ENCODE results near the gene PDE11A. TPM values are rescaled to one million over a fixed set of nuclear protein-coding genes. Genes with fewer than 3 reads are reported as not detected.

Gene PDE11A
- total RNA-seq, 1 donor from 2014 or later = not detected

DNA sequence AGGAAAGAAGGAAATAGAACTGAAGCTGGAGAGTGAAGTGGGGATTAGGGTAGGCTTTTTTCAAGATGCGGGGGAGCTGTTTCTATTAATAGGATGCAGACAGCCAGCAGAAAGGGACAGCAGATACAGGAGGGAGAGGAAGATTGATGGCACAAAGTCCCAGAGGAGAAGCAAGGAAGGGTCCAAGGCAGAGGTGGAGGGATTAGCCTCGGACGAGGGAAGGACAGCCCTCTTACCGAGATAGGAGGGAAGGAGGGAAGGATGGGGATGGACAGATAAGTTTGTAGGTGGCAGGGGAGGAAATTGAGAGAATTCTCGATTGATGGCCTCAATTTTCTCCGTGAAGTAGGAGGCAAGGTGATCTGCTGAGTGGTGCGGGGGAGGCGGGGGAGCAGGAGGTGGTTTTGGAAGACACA lies 362.6 kb downstream of the PDE11A start:
- no peak for DNase-seq (ENCODE audit: extremely low read depth, low read depth, low spot score)

DNA sequence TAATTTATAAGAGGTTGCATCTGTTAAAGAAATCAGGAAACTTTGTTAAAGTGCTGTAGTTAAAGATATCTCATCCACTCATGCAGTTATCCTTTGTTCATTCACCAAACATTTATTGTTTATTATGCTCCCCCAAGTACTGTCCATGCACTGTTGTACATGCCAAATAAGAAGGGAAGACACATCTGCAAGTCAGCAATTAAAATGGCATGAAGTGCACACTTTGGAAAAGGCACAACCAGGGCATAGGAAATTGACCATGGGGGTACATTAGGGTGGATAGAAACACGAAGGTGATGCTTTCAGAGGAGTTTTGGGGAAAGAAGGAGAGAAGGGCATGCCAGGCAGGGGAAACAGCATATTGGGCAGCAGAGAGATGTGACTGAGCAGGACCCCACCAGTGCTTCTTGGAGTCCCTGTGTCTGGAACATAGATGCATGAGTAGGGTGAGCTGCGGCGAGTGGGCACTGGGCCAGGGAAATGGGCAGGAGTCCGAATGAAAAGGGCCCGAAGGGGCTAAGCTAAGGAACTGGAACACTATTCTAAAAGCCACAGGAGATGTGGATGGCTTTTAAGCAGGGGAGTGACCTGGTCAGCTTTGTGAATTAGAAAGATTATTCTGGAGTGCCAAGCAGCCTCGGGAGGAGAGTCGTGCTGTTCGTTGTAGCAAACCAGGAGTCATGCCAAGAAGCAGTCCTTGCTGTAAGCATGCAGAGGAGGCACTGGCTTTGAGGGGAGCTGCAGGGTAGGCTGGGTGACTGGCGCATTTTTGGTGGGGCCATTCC lies 363.7 kb downstream of the PDE11A start:
- DNase-seq (ENCODE audit: extremely low read depth, low read depth, low spot score) = no peak

GRCh38 chr2:177708106-177708505 lies 364.5 kb downstream of the PDE11A start:
- DNase-seq (ENCODE audit: extremely low read depth, low read depth, low spot score) = no peak

DNA sequence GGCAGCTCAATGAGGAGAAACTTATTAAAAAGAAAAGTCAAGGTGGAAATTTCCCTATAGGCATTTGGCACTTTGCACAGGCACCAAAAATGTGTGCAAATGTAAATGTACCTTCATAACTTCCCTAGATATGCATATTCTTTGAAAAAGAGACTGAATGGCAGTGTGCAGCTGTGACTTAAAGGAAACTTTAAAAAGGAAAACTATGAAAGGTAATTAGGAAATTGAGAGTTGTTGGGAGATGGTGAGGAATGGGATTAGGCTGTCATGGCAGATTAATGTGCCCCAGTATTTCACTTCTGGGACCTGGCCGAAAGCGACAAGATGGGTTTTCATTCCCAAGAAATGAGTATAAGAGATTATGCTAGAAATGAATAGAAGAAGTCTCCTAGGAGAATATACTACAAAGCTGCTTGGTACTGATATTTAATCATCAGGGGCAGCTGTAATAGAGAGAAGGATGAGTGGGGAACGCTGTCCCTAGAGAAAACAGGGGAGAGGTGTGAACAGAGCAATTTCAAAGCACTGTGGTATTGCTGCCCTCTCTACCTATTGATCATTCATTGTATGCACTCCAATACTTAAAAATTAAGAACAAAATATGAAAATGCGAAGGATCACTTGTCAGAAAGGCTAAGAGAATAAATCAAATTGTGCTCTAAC lies 366.9 kb downstream of the PDE11A start:
- no peak for DNase-seq (ENCODE audit: extremely low read depth, low read depth, low spot score)

- DNase-seq (ENCODE audit: extremely low read depth, low read depth, low spot score) = no peak
Observed at GRCh38 chr2:177703159-177703558, 369.4 kb downstream of the PDE11A start.

DNA sequence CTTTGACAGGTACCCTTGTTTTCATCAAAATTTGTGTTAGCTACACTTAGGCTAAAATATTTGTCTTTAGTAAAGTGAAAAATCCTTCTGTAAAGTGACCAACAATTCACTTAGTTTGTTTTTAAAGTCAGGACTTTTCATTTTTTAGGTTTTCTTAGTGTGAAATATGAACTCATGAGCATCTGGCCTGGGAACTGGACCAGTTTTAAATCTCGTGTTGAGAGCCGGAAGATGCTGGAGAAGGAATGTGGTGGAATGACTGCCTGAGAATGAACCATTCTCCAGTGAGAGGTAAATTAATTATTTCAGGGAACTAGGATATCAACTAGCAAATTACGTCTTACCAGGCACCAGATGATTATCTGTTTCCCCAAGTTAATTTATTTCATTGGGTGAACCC lies 374.3 kb downstream of the PDE11A start:
- DNase-seq (ENCODE audit: extremely low read depth, low read depth, low spot score) = no peak

GRCh38 chr2:177694348-177694747 lies 378.2 kb downstream of the PDE11A start:
- no peak for DNase-seq (ENCODE audit: extremely low read depth, low read depth, low spot score)

DNA sequence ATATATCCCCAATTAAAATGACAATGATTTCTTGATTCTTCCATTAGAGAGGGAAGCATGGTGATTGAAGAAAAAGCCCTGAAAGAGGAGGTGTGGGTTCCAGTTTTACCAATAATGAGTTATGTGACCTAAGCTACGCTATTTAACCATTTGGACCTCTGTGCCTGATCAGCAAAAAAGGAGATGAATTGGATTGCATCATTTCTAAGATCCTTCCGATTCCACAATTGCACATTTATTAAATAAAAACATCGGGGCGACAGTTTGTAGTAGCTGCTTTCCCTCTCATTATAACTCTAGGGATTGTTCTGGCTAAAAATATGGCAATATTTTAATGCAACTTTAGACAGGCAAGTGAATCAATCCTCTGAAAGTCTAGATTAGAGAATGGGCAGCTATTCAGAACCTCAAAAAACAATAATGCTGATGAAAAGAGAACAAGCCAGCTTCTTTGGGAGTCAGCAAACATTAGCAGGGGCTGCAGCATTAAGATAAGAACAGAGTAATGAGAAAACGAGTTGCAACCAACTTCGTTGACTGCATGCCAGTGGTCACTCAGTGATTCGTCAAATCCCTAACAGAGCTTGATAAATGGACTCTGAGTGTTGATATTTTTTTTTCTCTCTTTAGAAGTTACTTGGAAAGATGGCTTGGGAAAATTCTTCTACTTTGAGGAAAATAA lies 378.8 kb downstream of the PDE11A start:
- DNase-seq (ENCODE audit: extremely low read depth, low read depth, low spot score) = no peak

- DNase-seq (ENCODE audit: extremely low read depth, low read depth, low spot score) = no peak
Observed at GRCh38 chr2:177692783-177693269, 379.8 kb downstream of the PDE11A start.

GRCh38 chr2:177692042-177692782 lies 380.4 kb downstream of the PDE11A start:
- DNase-seq (ENCODE audit: extremely low read depth, low read depth, low spot score) = no peak

GRCh38 chr2:177691177-177691576 lies 381.4 kb downstream of the PDE11A start:
- DNase-seq (ENCODE audit: extremely low read depth, low read depth, low spot score) = no peak

DNA sequence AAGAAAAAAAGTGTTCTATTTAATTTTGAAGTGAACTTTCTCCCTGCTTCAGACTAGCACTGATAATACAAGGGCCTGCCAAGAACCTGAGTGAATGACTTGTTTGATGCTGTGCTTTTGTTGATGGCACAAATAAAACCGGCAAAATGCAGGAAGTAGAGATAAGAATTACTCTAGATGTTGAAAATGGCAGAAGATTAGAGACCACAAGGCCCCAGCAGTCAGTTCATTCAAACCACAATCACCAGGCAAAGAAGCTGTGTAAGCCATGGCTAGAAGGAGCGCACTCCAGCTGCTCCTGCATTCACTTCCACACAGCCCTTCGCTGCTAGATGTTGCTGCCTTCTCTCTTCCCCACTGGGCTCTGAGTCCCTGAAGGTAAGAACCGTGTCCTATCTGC lies 383.0 kb downstream of the PDE11A start:
- DNase-seq (ENCODE audit: extremely low read depth, low read depth, low spot score) = no peak

DNA sequence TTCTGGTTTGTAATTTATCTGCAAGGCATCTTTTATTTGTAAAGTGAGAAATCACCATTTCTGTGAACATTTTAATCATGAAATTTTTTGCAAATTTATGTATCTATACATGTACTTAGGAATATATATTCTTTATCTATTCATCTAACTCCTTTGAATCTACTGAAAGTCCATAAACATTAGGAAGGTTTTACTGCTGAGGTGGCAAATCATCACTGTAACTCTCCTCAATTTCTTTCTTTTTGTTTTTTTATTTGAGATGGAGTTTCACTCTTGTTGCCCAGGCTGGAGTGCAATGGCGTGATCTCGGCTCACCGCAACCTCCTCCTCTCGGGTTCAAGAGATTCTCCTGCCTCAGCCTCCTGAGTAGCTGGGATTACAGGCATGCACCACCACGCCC lies 383.7 kb downstream of the PDE11A start:
- DNase-seq (ENCODE audit: extremely low read depth, low read depth, low spot score) = no peak

GRCh38 chr2:177683661-177684069 lies 388.9 kb downstream of the PDE11A start:
- no peak for DNase-seq (ENCODE audit: extremely low read depth, low read depth, low spot score)

- no peak for DNase-seq (ENCODE audit: extremely low read depth, low read depth, low spot score)
Observed at GRCh38 chr2:177682836-177683660, 389.5 kb downstream of the PDE11A start.

DNA sequence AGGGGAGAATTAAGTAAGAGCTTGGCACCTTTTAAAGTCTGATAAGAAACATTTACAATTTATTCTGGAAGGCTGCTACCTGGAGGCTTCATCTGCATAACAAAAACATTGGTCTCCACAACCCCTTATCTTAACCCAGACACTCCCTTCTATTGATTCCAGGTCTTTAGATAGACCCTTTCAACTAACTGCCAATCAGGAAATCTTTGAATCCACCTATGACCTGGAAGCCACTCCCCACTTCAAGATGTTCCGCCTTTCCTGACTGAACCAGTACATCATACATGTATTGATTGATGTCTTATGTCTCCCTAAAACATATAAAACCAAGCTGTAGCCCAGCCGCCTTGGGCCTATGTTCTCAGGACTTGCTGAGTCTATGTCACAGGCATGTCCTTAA lies 390.6 kb downstream of the PDE11A start:
- no peak for DNase-seq (ENCODE audit: extremely low read depth, low read depth, low spot score)

GRCh38 chr2:177680866-177681712 lies 391.5 kb downstream of the PDE11A start:
- no peak for DNase-seq (ENCODE audit: extremely low read depth, low read depth, low spot score)

GRCh38 chr2:177679611-177680605 lies 392.7 kb downstream of the PDE11A start:
- DNase-seq (ENCODE audit: extremely low read depth, low read depth, low spot score) = no peak

Data from glomerular endothelial cell (primary cell).